NCI-H69 (cell line): ENCODE measurements around the gene PATZ1.

Experiments used
- DNase-seq: peaks from one replicate; lab custom pipeline; 2025; lab: John Stamatoyannopoulos, UW

Gene PATZ1

GRCh38 chr22:31282748-31283468 is 63.2 kb downstream of the PATZ1 start:
- no peak for DNase-seq

- DNase-seq = no peak
Measured at GRCh38 chr22:31281733-31282132, 64.4 kb downstream of the PATZ1 start.

DNA sequence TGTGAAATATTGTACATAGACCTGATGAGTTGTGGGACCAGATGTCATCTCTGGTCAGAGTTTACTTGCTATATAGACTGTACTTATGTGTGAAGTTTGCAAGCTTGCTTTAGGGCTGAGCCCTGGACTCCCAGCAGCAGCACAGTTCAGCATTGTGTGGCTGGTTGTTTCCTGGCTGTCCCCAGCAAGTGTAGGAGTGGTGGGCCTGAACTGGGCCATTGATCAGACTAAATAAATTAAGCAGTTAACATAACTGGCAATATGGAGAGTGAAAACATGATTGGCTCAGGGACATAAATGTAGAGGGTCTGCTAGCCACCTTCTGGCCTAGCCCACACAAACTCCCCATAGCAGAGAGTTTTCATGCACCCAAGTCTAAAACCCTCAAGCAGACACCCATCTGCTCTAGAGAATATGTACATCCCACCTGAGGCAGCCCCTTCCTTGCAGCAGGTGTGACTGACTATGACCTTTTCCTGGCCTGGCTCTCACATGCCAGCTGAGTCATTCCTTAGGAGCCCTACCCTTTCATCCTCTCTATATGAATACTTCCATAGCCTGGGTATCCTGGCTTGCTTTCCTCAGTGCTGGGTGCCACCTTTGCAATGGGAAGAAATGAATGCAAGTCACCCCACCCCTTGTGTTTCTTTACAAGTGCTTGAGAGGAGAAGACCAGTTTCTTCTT is 66.2 kb downstream of the PATZ1 start:
- no peak for DNase-seq

GRCh38 chr22:31279327-31279669 is 66.8 kb downstream of the PATZ1 start:
- DNase-seq = no peak

DNA sequence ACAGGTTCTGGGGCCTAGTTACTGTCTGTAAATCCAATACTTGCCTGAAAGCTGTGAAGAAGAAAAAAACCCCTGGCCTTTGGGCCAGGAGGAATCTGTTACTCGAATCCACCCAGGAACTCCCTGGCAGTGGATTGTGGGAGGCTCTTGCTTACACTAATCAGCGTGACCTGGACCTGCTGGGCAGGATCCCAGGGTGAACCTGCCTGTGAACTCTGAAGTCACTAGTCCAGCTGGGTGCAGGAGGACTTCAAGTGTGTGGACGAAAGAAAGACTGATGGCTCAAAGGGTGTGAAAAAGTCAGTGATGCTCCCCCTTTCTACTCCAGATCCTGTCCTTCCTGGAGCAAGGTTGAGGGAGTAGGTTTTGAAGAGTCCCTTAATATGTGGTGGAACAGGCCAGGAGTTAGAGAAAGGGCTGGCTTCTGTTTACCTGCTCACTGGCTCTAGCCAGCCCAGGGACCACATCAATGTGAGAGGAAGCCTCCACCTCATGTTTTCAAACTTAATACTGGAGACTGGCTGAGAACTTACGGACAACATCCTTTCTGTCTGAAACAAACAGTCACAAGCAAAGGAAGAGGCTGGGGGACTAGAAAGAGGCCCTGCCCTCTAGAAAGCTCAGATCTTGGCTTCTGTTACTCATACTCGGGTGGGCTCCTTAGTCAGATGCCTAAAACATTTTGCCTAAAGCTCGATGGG is 67.4 kb downstream of the PATZ1 start:
- no peak for DNase-seq

GRCh38 chr22:31278151-31278621 is 68.0 kb downstream of the PATZ1 start:
- DNase-seq = no peak

DNA sequence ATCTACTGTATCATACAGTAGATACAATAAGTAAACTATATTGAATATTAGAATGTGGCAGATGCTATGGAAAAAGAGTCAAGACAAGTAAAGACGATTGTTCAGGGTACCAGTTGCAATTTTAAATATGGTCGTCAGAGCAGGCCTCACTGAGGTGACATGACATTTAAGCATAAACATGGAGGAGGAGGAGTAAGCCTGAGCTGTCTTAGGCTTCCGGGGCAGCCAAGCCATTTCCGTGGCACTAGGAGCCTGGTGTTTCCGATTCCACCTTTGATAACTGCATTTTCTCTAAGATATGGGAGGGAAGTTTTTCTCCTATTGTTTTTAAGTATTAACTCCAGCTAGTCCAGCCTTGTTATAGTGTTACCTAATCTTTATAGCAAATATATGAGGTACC is 68.4 kb downstream of the PATZ1 start:
- DNase-seq = no peak

- DNase-seq = no peak
Measured at GRCh38 chr22:31276426-31277167, 69.5 kb downstream of the PATZ1 start.
